Measurements from ENCODE around the gene POLR1D. TPM values are rescaled to one million over a fixed set of nuclear protein-coding genes. Genes with fewer than 3 reads are reported as not detected.

The POLR1D gene
- total RNA-seq, 1 donor from 2014 or later, result 140 TPM

- TF ChIP-seq, protein P1, sequence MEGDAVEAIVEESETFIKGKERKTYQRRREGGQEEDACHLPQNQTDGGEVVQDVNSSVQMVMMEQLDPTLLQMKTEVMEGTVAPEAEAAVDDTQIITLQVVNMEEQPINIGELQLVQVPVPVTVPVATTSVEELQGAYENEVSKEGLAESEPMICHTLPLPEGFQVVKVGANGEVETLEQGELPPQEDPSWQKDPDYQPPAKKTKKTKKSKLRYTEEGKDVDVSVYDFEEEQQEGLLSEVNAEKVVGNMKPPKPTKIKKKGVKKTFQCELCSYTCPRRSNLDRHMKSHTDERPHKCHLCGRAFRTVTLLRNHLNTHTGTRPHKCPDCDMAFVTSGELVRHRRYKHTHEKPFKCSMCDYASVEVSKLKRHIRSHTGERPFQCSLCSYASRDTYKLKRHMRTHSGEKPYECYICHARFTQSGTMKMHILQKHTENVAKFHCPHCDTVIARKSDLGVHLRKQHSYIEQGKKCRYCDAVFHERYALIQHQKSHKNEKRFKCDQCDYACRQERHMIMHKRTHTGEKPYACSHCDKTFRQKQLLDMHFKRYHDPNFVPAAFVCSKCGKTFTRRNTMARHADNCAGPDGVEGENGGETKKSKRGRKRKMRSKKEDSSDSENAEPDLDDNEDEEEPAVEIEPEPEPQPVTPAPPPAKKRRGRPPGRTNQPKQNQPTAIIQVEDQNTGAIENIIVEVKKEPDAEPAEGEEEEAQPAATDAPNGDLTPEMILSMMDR (IDR thresholded peaks at IDR 0.05; ENCODE audit: insufficient read depth, low read length, severe bottlenecking), result no peak
- H3K27me3 ChIP-seq (ENCODE audit: control insufficient read depth, insufficient read depth, low read length), result no peaks in the 10 kb centered on the region
- H3K4me3 ChIP-seq (ENCODE audit: low read depth, low read length), result peak overlapping the region; percentile 63
- FAIRE-seq (no peak), DNase-seq (ENCODE audit: low read depth) (peak; percentile 36)
- peaks cover 5% of the 10 kb centered on the region for H3K36me3 ChIP-seq (ENCODE audit: control insufficient read depth, insufficient read depth, low read length)
Measured at GRCh38 chr13:27619093-27619727, 2.5 kb upstream of the POLR1D start.

GRCh38 chr13:27619728-27620376 is 1.8 kb upstream of the POLR1D start:
- TF ChIP-seq, protein P1 (IDR thresholded peaks at IDR 0.05; ENCODE audit: insufficient read depth, low read length, severe bottlenecking), result peak; percentile 36
- no peak for FAIRE-seq
- DNase-seq (ENCODE audit: low read depth), result peak; percentile 31

GRCh38 chr13:27620377-27621115 is 1.1 kb upstream of the POLR1D start, which contains the start of gene LNX2:
LNX2 (minus strand) TSS chr13:27620529; CDS start chr13:27581703, 38,826 bp downstream.
- FAIRE-seq, result no peak
- peak; percentile 83 for DNase-seq (ENCODE audit: low read depth)

More at GRCh38 chr13:27619728-27620376, 1.8 kb upstream of the POLR1D start:
- peaks cover 5% of the 10 kb centered on the region for H3K36me3 ChIP-seq (ENCODE audit: control insufficient read depth, insufficient read depth, low read length)
- peak overlapping the region; percentile 63 for H3K4me3 ChIP-seq (ENCODE audit: low read depth, low read length)
- no peaks in the 10 kb centered on the region for H3K27me3 ChIP-seq (ENCODE audit: control insufficient read depth, insufficient read depth, low read length)

DNA sequence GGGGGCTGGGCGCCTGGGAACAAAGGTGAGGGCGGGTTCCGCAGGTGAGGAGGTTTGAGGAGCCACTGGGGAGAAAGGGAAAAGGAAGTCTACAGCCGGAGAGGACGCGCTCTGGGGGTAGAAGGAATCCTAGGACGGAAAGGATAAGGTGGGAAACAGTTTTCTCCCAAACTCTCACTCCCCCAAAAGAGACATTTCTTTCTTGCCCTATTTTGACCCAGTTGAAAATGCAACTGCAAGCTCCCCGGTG is 651 bp upstream of the POLR1D start:
- DNase-seq (ENCODE audit: low read depth) (no peak), FAIRE-seq (no peak)
- TF ChIP-seq, protein P1 (IDR thresholded peaks at IDR 0.05; ENCODE audit: insufficient read depth, low read length, severe bottlenecking), result no peak
- Histone ChIP-seq H3K36me3 (ENCODE audit: control insufficient read depth, insufficient read depth, low read length) (peaks cover 5% of the 10 kb centered on the region), H3K4me3 (ENCODE audit: low read depth, low read length) (peak overlapping the region; percentile 63), H3K27me3 (ENCODE audit: control insufficient read depth, insufficient read depth, low read length) (no peaks in the 10 kb centered on the region)

More at GRCh38 chr13:27620377-27621115, 1.1 kb upstream of the POLR1D start, which contains the start of gene LNX2:
- peak within 1 kb of the TSS; percentile 63 for H3K4me3 ChIP-seq (ENCODE audit: low read depth, low read length)
- no peaks in the 10 kb centered on the region for H3K27me3 ChIP-seq (ENCODE audit: control insufficient read depth, insufficient read depth, low read length)
- H3K36me3 ChIP-seq (ENCODE audit: control insufficient read depth, insufficient read depth, low read length), result peaks cover 5% of the 10 kb centered on the region
- TF ChIP-seq, protein P1 (IDR thresholded peaks at IDR 0.05; ENCODE audit: insufficient read depth, low read length, severe bottlenecking), result no peak

DNA sequence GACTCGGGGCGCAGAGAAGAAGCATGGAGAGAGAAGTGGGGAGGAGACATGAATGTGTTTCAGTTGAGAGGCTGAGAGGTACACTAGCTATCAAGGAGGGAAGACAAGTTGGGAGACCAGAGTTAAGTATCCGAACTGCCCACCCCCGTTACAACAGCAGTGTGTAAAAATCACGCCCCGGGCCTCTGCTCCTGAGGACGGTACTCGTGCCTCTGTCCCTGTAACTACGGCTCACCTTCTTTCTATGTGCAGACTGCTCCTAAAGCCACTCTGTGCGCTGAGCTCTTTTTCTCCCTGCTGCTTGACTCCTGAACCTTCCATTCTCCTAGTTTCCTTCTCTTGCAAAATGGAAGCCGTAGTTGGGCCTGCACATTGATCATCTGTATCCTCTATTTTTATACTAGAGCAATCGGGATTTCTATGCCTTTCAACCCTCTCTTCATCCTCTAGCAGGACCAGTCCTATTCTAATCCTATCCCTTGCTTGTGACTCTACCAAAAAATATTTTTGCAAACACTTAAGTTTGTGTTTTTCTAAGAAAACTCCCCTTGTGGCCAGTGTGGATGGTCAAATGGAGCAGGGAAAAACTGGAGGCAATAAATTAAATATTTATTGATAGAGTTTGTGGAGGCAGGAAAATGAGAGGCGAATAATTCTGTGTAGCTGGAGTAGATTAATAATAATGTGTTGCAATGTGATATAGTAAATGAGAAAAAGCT is 569 bp downstream of the POLR1D start:
- TF ChIP-seq, protein P1 (IDR thresholded peaks at IDR 0.05; ENCODE audit: insufficient read depth, low read length, severe bottlenecking), result no peak
- H3K27me3 ChIP-seq (ENCODE audit: control insufficient read depth, insufficient read depth, low read length), result no peaks in the 10 kb centered on the region
- H3K36me3 ChIP-seq (ENCODE audit: control insufficient read depth, insufficient read depth, low read length), result peaks cover 5% of the 10 kb centered on the region
- no peak for FAIRE-seq
- DNase-seq (ENCODE audit: low read depth), result no peak
- H3K4me3 ChIP-seq (ENCODE audit: low read depth, low read length), result peak overlapping the region; percentile 63

All from bronchial epithelial cell (primary cell).